ENCODE measurements around the gene CGB1.
"Not testable (repeated sequence)": the region's sequence is repeated elsewhere in the genome, so short reads cannot be mapped to it uniquely, and the experiment has no call there.

Gene CGB1

DNA sequence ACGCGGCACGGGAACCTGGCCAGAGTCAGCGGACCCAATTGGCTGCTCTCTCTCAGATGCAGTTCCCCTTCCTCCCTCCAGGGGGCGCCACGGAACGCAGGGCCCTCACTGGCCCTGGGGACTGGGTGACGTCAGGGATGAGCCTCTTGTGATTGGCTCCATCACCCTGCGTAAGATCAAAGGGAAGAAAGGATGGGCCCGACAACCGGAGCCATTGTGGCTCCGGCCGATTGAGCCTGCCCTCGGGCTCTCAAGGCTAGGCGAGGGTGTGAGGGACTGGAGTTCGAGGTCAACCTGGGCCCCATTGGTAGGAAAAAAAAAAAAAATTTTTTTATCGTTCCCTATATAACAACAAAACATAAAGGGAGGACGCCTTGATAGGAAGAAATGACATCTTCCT, at the start of gene CGB1:
Gene CGB1 (minus strand): TSS at position 81 of the 400 bp plus-strand sequence. CDS start 184 bp downstream, outside the sequence.
- not testable (repeated sequence) for H3K36me3 Mint-ChIP-seq (ENCODE audit: low read depth); H3K4me1 Mint-ChIP-seq; H3K4me3 Mint-ChIP-seq; DNase-seq; H3K27ac Mint-ChIP-seq; H3K9me3 Mint-ChIP-seq
- H3K27me3 Mint-ChIP-seq (ENCODE audit: low read depth, poor library complexity): peaks cover 15% of the 10 kb centered on the region
- TF ChIP-seq, protein P1, sequence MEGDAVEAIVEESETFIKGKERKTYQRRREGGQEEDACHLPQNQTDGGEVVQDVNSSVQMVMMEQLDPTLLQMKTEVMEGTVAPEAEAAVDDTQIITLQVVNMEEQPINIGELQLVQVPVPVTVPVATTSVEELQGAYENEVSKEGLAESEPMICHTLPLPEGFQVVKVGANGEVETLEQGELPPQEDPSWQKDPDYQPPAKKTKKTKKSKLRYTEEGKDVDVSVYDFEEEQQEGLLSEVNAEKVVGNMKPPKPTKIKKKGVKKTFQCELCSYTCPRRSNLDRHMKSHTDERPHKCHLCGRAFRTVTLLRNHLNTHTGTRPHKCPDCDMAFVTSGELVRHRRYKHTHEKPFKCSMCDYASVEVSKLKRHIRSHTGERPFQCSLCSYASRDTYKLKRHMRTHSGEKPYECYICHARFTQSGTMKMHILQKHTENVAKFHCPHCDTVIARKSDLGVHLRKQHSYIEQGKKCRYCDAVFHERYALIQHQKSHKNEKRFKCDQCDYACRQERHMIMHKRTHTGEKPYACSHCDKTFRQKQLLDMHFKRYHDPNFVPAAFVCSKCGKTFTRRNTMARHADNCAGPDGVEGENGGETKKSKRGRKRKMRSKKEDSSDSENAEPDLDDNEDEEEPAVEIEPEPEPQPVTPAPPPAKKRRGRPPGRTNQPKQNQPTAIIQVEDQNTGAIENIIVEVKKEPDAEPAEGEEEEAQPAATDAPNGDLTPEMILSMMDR (IDR thresholded peaks at IDR 0.05): peak; percentile 30

GRCh38 chr19:49086296-49086695, 49.6 kb upstream of the CGB1 start:
- peak overlapping the region; percentile 98 for H3K4me3 Mint-ChIP-seq
- peaks cover 20% of the 10 kb centered on the region for H3K27me3 Mint-ChIP-seq (ENCODE audit: low read depth, poor library complexity)
- peaks cover 41% of the 10 kb centered on the region for H3K4me1 Mint-ChIP-seq
- TF ChIP-seq, protein P1 (IDR thresholded peaks at IDR 0.05): no peak
- peak overlapping the region; percentile 94 for H3K27ac Mint-ChIP-seq
- peaks cover 43% of the 10 kb centered on the region for H3K36me3 Mint-ChIP-seq (ENCODE audit: low read depth)
- peaks cover 3% of the 10 kb centered on the region for H3K9me3 Mint-ChIP-seq
- no peak for DNase-seq

GRCh38 chr19:49085868-49086232, 49.2 kb upstream of the CGB1 start:
- Mint-ChIP-seq H3K27me3 (ENCODE audit: low read depth, poor library complexity) (peaks cover 22% of the 10 kb centered on the region), H3K36me3 (ENCODE audit: low read depth) (peaks cover 39% of the 10 kb centered on the region), H3K4me1 (peaks cover 41% of the 10 kb centered on the region), H3K9me3 (peaks cover 3% of the 10 kb centered on the region), H3K4me3 (peak overlapping the region; percentile 98), H3K27ac (peak overlapping the region; percentile 94)
- no peak for DNase-seq
- TF ChIP-seq, protein P1 (IDR thresholded peaks at IDR 0.05): no peak

GRCh38 chr19:49085020-49085867, 48.5 kb upstream of the CGB1 start, which contains the start of gene SNRNP70:
Gene SNRNP70, plus strand, starts transcription at chr19:49085451. Its CDS starts 964 bp downstream, at chr19:49086415.
- Mint-ChIP-seq H3K4me3 (peak within 1 kb of the TSS; percentile 98), H3K27ac (peak within 1 kb of the TSS; percentile 96), H3K9me3 (peaks cover 3% of the 10 kb centered on the region), H3K27me3 (ENCODE audit: low read depth, poor library complexity) (peaks cover 27% of the 10 kb centered on the region), H3K36me3 (ENCODE audit: low read depth) (peaks cover 33% of the 10 kb centered on the region), H3K4me1 (peaks cover 39% of the 10 kb centered on the region)
- TF ChIP-seq, protein P1 (IDR thresholded peaks at IDR 0.05): no peak
- DNase-seq: peak; percentile 99

- TF ChIP-seq, protein P1 (IDR thresholded peaks at IDR 0.05): no peak
- Mint-ChIP-seq H3K9me3 (peaks cover 3% of the 10 kb centered on the region), H3K4me3 (peak overlapping the region; percentile 98), H3K36me3 (ENCODE audit: low read depth) (peaks cover 27% of the 10 kb centered on the region), H3K27me3 (ENCODE audit: low read depth, poor library complexity) (peaks cover 29% of the 10 kb centered on the region), H3K4me1 (peaks cover 34% of the 10 kb centered on the region), H3K27ac (peak overlapping the region; percentile 96)
- no peak for DNase-seq
Observed at GRCh38 chr19:49084206-49085019, 47.7 kb upstream of the CGB1 start.
